ENCODE measurements around the gene MAP7D3.

The MAP7D3 gene

DNA sequence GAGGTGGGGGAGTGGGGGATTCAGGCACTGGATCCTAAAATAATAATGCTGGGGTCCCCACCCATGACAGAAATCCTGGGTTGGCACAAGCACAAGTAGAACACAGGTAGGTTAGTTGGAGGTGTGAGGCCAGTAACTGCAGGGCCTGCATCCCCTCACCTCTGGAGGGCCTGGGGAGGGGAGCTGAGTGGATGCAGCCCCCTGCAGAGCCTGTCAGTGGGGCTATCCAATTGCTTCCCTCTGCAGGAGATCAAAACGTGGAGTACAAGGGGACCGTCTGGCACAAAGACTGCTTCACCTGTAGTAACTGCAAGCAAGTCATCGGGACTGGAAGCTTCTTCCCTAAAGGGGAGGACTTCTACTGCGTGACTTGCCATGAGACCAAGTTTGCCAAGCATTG is 43.7 kb downstream of the MAP7D3 start:
- Histone ChIP-seq H3K4me3 (ENCODE audit: low read length) (no peak overlapping the region), H3K27me3 (replicated peaks; ENCODE audit: insufficient read depth, low read length) (no peaks in the 10 kb centered on the region), H3K27ac (ENCODE audit: low read length) (no peak overlapping the region), H3K9me2 (replicated peaks; ENCODE audit: insufficient read depth, low read length) (no peaks in the 10 kb centered on the region), H3K9me3 (replicated peaks; ENCODE audit: insufficient read depth, low read length) (no peaks in the 10 kb centered on the region), H3K36me3 (replicated peaks; ENCODE audit: insufficient read depth, low read length) (no peaks in the 10 kb centered on the region), H3K4me2 (ENCODE audit: low read depth, low read length) (no peak overlapping the region), H3K9ac (ENCODE audit: low read length) (no peak overlapping the region), H3K4me1 (ENCODE audit: low read length) (peaks cover 15% of the 10 kb centered on the region), H2AFZ (ENCODE audit: low read length) (no peak overlapping the region), H4K20me1 (ENCODE audit: insufficient read depth, low read length) (no peaks in the 10 kb centered on the region), H3K79me2 (ENCODE audit: low read length) (peaks cover 5% of the 10 kb centered on the region; the same call in 1 of the 2 replicates), H3F3A (ENCODE audit: insufficient read depth, low read length) (no peaks in the 10 kb centered on the region)
- DNase-seq, result no peak
- TF ChIP-seq EZH2 (optimal IDR thresholded peaks at IDR 0.05; ENCODE audit: low read depth, low read length) (no peak), EZH2phosphoT487 (IDR thresholded peaks at IDR 0.05; ENCODE audit: low read length) (no peak)
- TF ChIP-seq, protein P1, sequence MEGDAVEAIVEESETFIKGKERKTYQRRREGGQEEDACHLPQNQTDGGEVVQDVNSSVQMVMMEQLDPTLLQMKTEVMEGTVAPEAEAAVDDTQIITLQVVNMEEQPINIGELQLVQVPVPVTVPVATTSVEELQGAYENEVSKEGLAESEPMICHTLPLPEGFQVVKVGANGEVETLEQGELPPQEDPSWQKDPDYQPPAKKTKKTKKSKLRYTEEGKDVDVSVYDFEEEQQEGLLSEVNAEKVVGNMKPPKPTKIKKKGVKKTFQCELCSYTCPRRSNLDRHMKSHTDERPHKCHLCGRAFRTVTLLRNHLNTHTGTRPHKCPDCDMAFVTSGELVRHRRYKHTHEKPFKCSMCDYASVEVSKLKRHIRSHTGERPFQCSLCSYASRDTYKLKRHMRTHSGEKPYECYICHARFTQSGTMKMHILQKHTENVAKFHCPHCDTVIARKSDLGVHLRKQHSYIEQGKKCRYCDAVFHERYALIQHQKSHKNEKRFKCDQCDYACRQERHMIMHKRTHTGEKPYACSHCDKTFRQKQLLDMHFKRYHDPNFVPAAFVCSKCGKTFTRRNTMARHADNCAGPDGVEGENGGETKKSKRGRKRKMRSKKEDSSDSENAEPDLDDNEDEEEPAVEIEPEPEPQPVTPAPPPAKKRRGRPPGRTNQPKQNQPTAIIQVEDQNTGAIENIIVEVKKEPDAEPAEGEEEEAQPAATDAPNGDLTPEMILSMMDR (IDR thresholded peaks at IDR 0.05; ENCODE audit: low read length), result no peak

DNA sequence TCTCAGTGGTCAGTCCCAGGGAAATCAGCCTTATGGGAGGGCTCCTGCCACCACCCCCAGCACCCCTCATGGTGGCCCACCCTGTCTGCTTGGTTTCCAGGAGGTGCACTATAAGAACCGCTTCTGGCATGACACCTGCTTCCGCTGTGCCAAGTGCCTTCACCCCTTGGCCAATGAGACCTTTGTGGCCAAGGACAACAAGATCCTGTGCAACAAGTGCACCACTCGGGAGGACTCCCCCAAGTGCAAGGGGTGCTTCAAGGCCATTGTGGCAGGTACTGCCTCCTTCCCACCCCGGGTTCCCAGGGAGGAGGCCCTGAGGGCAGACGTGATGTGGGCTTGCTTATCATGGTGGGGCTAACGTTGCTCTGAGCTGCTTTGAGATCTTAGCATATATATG is 44.3 kb downstream of the MAP7D3 start:
- Histone ChIP-seq H3K27ac (ENCODE audit: low read length) (no peak overlapping the region), H3K4me1 (ENCODE audit: low read length) (peaks cover 15% of the 10 kb centered on the region), H3K27me3 (replicated peaks; ENCODE audit: insufficient read depth, low read length) (no peaks in the 10 kb centered on the region), H3F3A (ENCODE audit: insufficient read depth, low read length) (no peaks in the 10 kb centered on the region), H3K9me2 (replicated peaks; ENCODE audit: insufficient read depth, low read length) (no peaks in the 10 kb centered on the region), H3K9ac (ENCODE audit: low read length) (no peak overlapping the region), H3K4me3 (ENCODE audit: low read length) (no peak overlapping the region), H3K4me2 (ENCODE audit: low read depth, low read length) (no peak overlapping the region), H4K20me1 (ENCODE audit: insufficient read depth, low read length) (no peaks in the 10 kb centered on the region), H3K9me3 (replicated peaks; ENCODE audit: insufficient read depth, low read length) (no peaks in the 10 kb centered on the region), H3K36me3 (replicated peaks; ENCODE audit: insufficient read depth, low read length) (no peaks in the 10 kb centered on the region), H2AFZ (ENCODE audit: low read length) (no peak overlapping the region), H3K79me2 (ENCODE audit: low read length) (peaks cover 5% of the 10 kb centered on the region; the same call in 1 of the 2 replicates)
- TF ChIP-seq, protein P1 (IDR thresholded peaks at IDR 0.05; ENCODE audit: low read length), result no peak
- TF ChIP-seq EZH2phosphoT487 (IDR thresholded peaks at IDR 0.05; ENCODE audit: low read length) (no peak), EZH2 (optimal IDR thresholded peaks at IDR 0.05; ENCODE audit: low read depth, low read length) (no peak)
- no peak for DNase-seq

DNA sequence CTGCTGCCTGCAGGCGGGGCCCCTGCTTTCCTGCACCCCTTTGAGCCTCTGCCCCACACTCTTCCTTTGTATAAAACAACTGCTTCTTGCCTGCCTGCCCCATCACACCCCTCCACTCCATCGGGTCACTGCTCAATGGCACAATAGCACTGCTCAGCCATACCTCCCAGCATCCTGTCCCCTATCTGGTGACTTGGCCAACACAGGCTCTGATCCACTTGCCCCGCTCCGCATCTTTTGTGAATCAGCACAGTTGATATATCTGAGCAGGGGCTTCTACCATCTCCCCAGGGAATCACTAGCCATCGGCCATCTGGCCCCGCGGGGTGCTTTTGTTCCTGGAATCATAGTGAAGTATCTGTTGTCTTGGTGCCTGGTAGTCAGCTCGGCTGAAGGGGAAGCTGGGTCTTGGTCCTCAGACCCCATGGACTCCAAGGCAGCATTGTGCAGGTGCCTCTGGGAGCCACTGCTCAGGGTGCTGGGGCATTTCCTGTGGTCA is 45.3 kb downstream of the MAP7D3 start:
- H3K9ac ChIP-seq (ENCODE audit: low read length), result no peak overlapping the region
- no peak for TF ChIP-seq EZH2 (optimal IDR thresholded peaks at IDR 0.05; ENCODE audit: low read depth, low read length)
- TF ChIP-seq EZH2phosphoT487 (IDR thresholded peaks at IDR 0.05; ENCODE audit: low read length), result no peak
- TF ChIP-seq, protein P1 (IDR thresholded peaks at IDR 0.05; ENCODE audit: low read length), result no peak

More for the DNA sequence above, 45.3 kb downstream of the MAP7D3 start:
- DNase-seq, result no peak
- H3K27ac ChIP-seq (ENCODE audit: low read length), result no peak overlapping the region
- no peak overlapping the region for H3K4me2 ChIP-seq (ENCODE audit: low read depth, low read length)
- H2AFZ ChIP-seq (ENCODE audit: low read length), result no peak overlapping the region
- H3K36me3 ChIP-seq (replicated peaks; ENCODE audit: insufficient read depth, low read length), result no peaks in the 10 kb centered on the region
- no peaks in the 10 kb centered on the region for H3F3A ChIP-seq (ENCODE audit: insufficient read depth, low read length)
- no peak overlapping the region for H3K4me3 ChIP-seq (ENCODE audit: low read length)
- H3K27me3 ChIP-seq (replicated peaks; ENCODE audit: insufficient read depth, low read length), result no peaks in the 10 kb centered on the region
- peaks cover 15% of the 10 kb centered on the region for H3K4me1 ChIP-seq (ENCODE audit: low read length)
- H4K20me1 ChIP-seq (ENCODE audit: insufficient read depth, low read length), result no peaks in the 10 kb centered on the region
- no peaks in the 10 kb centered on the region for H3K9me3 ChIP-seq (replicated peaks; ENCODE audit: insufficient read depth, low read length)
- peaks cover 8% of the 10 kb centered on the region; the same call in 1 of the 2 replicates for H3K79me2 ChIP-seq (ENCODE audit: low read length)
- no peaks in the 10 kb centered on the region for H3K9me2 ChIP-seq (replicated peaks; ENCODE audit: insufficient read depth, low read length)
